ENCODE data around the gene PRAMEF1.

- TF ChIP-seq CTCF (IDR thresholded peaks at IDR 0.05) (no peak), POLR2A (IDR thresholded peaks at IDR 0.05) (no peak)
Measured at GRCh38 chr1:12769976-12770505, 21.2 kb upstream of the PRAMEF1 start.

Data from heart left ventricle (tissue), 13 donors.